Measurements from ENCODE around the gene ARL9.

- no peak for TF ChIP-seq POLR2A (IDR thresholded peaks at IDR 0.05; ENCODE audit: low read depth, low read length)
- no peak for TF ChIP-seq POLR2AphosphoS5 (IDR thresholded peaks at IDR 0.05; ENCODE audit: low read depth, low read length)
- TF ChIP-seq TAF1 (IDR thresholded peaks at IDR 0.05; ENCODE audit: borderline replicate concordance, low read depth, low read length), result no peak
Measured at GRCh38 chr4:56544573-56545131, 39.1 kb downstream of the ARL9 start.

Data from GM12892 (cell line).